MCF 10A (cell line): ENCODE measurements around the gene GOLGA6C. TPM values are rescaled to one million over a fixed set of nuclear protein-coding genes. Genes with fewer than 3 reads are reported as not detected.
"Not testable (repeated sequence)": the region's sequence is repeated elsewhere in the genome, so short reads cannot be mapped to it uniquely, and the experiment has no call there.

Experiments
- BruUV-seq: library from RNA; stranded (reverse); fragments of 400-500 nt; replicated peaks from 2 replicates; lab custom pipeline; 2021; lab: Mats Ljungman, UMichigan
- CTCF ChIA-PET: fragments of 300-600 bp; sonication (Branson Sonifier 250); formaldehyde crosslinking; extraction: SDS; loops from one replicate; lab custom pipeline; 2021; ENCODE audit warnings: antibody characterized with exemption, inconsistent platforms; lab: Yijun Ruan, JAX
- POLR2A ChIA-PET: fragments of 300-600, 350-650 bp; sonication (Branson Sonifier 250); formaldehyde crosslinking; extraction: SDS; loops from one replicate; lab custom pipeline; 2020; ENCODE audit warnings: antibody characterized with exemption, inconsistent platforms; lab: Yijun Ruan, JAX
- DNase-seq: peaks from one replicate; pipeline ENCODE4 v3.0.0-alpha.2; 2018; ENCODE audit not compliant: unreplicated experiment
- H3K27ac Mint-ChIP-seq: one replicate; pipeline ENCODE4 v1.8.0; 2022; ENCODE audit warnings: mild to moderate bottlenecking, low read depth, mixed read lengths; ENCODE audit not compliant: unreplicated experiment
- H3K27me3 Mint-ChIP-seq: one replicate; pipeline ENCODE4 v1.8.0; 2022; ENCODE audit warnings: mixed read lengths; ENCODE audit not compliant: insufficient read depth, unreplicated experiment
- H3K36me3 Mint-ChIP-seq: one replicate; pipeline ENCODE4 v1.8.0; 2022; ENCODE audit warnings: mild to moderate bottlenecking, moderate library complexity, mixed read lengths; ENCODE audit not compliant: insufficient read depth, unreplicated experiment
- H3K4me1 Mint-ChIP-seq: one replicate; pipeline ENCODE4 v1.8.0; 2022; ENCODE audit warnings: mixed read lengths; ENCODE audit not compliant: insufficient read depth, unreplicated experiment
- H3K4me3 Mint-ChIP-seq: one replicate; pipeline ENCODE4 v1.8.0; 2022; ENCODE audit warnings: mild to moderate bottlenecking, moderate library complexity, mixed read lengths; ENCODE audit not compliant: unreplicated experiment
- H3K9me3 Mint-ChIP-seq: one replicate; pipeline ENCODE4 v1.8.0; 2022; ENCODE audit warnings: mixed read lengths; ENCODE audit not compliant: unreplicated experiment
- CTCF ChIP-seq: fragments of 200-600 bp; IDR thresholded peaks from one replicate; pipeline ENCODE4 v1.8.0; 2022; ENCODE audit warnings: antibody characterized with exemption, mild to moderate bottlenecking; ENCODE audit not compliant: unreplicated experiment
- intact Hi-C: fragments of 100-400 bp; cut with micrococcal nuclease; formaldehyde crosslinking; loops from 2 replicates; pipeline ENCODE4 v1.14.1; 2022
- total RNA-seq: library from RNA; stranded (reverse); gene quantifications from 2 replicates; pipeline ENCODE4 v1.2.3, GENCODE V29; 2022

GOLGA6C gene
- total RNA-seq, 1 experiment from 2014 or later, result not detected

GRCh38 chr15:75299311-75299688 lies 41.2 kb downstream of the GOLGA6C start:
- H3K4me1 Mint-ChIP-seq, CTCF ChIA-PET, H3K36me3 Mint-ChIP-seq, intact Hi-C loops, BruUV-seq, DNase-seq, H3K27ac Mint-ChIP-seq, POLR2A ChIA-PET, H3K9me3 Mint-ChIP-seq: not testable (repeated sequence)
- H3K27me3 Mint-ChIP-seq, result peaks cover 25% of the 10 kb centered on the region
- peak; percentile 51 for TF ChIP-seq CTCF
- peak overlapping the region; percentile 38 for H3K4me3 Mint-ChIP-seq

- H3K27ac Mint-ChIP-seq, H3K4me3 Mint-ChIP-seq, DNase-seq, BruUV-seq, H3K4me1 Mint-ChIP-seq, H3K9me3 Mint-ChIP-seq, H3K36me3 Mint-ChIP-seq, POLR2A ChIA-PET: not testable (repeated sequence)
- intact Hi-C loops, result loop anchor here (10.0 kb wide), 2 partner anchors 95 to 275 kb away; partner anchors contain the start of genes C15orf39 and PPCDC
- CTCF ChIA-PET, result interaction anchor here (0.6 to 0.7 kb wide), 3 partner anchors 96 to 332 kb away, joined by 3 to 4 read pairs (median 4); no protein-coding TSS in a partner anchor
- H3K27me3 Mint-ChIP-seq, result peaks cover 32% of the 10 kb centered on the region
These were observed 41.9 kb downstream of the GOLGA6C start for GRCh38 chr15:75300026-75300425.

- ChIA-PET POLR2A (no interaction called here), CTCF (no interaction called here)
- intact Hi-C loops, result loop anchor here (10.0 kb wide), 2 partner anchors 98 to 278 kb away; partner anchors contain the start of genes C15orf39 and PPCDC
- H3K4me3 Mint-ChIP-seq, result no peak overlapping the region
- no TSS peak for BruUV-seq
- DNase-seq, result no peak
- no peaks in the 10 kb centered on the region for H3K9me3 Mint-ChIP-seq
- no peaks in the 10 kb centered on the region for H3K36me3 Mint-ChIP-seq
- no peak for TF ChIP-seq CTCF
- H3K27ac Mint-ChIP-seq, result no peak overlapping the region
- peaks cover 54% of the 10 kb centered on the region for H3K27me3 Mint-ChIP-seq
- no peaks in the 10 kb centered on the region for H3K4me1 Mint-ChIP-seq
These were observed 44.2 kb downstream of the GOLGA6C start for GRCh38 chr15:75302318-75302717.

GRCh38 chr15:75302753-75303152 lies 44.6 kb downstream of the GOLGA6C start:
- POLR2A ChIA-PET, DNase-seq, H3K4me1 Mint-ChIP-seq, BruUV-seq, H3K27ac Mint-ChIP-seq, CTCF ChIA-PET, H3K9me3 Mint-ChIP-seq, H3K4me3 Mint-ChIP-seq, H3K36me3 Mint-ChIP-seq: not testable (repeated sequence)
- H3K27me3 Mint-ChIP-seq, result peaks cover 54% of the 10 kb centered on the region
- intact Hi-C loops, result loop anchor here (10.0 kb wide), 2 partner anchors 98 to 278 kb away; partner anchors contain the start of genes C15orf39 and PPCDC

- CTCF ChIA-PET, result interaction anchor here (0.7 kb wide), 1 partner anchor 61 kb away, joined by 3 read pairs; no protein-coding TSS in a partner anchor
- Mint-ChIP-seq H3K4me1 (peaks cover 15% of the 10 kb centered on the region), H3K27me3 (peaks cover 43% of the 10 kb centered on the region), H3K9me3 (peaks cover 6% of the 10 kb centered on the region), H3K36me3 (no peaks in the 10 kb centered on the region), H3K27ac (no peak overlapping the region), H3K4me3 (no peak overlapping the region)
- intact Hi-C loops, result loop anchor here (10.0 kb wide), 2 partner anchors 101 to 281 kb away; partner anchors contain the start of genes C15orf39 and PPCDC
- BruUV-seq, result no TSS peak
- POLR2A ChIA-PET, result no interaction called here
- DNase-seq, result no peak
- no peak for TF ChIP-seq CTCF
These were observed 48.1 kb downstream of the GOLGA6C start for GRCh38 chr15:75306188-75306587.
